ENCODE measurements around the gene ZNF654. TPM values are rescaled to one million over a fixed set of nuclear protein-coding genes. Genes with fewer than 3 reads are reported as not detected.

The ZNF654 gene
- total and polyA plus RNA-seq, 2 experiments from 2014 or later: 14.3 to 15.8 TPM

DNA sequence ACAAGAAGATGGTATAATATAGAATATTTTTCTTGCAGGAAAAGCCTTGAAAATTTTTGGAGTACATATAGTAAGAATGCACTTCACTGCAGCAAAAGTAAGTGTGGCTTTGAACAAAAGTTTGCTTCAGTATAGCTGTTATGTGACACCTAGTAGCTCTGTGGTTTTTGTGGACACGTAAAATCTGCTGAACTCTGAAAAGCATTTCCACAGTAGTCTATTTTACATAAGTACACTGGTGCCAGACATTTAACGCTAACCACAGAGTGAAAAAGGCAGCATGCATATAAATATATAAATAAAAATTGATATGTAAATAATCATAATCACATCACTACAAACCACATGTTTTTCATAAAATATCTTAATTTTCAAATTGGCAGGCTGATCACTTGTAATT is 40.0 kb upstream of the ZNF654 start:
- no peaks in the 10 kb centered on the region for H3K27me3 ChIP-seq (replicated peaks; ENCODE audit: insufficient read depth)
- no peaks in the 10 kb centered on the region for H3K79me2 ChIP-seq (ENCODE audit: insufficient read depth)
- H4K20me1 ChIP-seq (ENCODE audit: insufficient read depth): no peaks in the 10 kb centered on the region
- H3K9me3 ChIP-seq (ENCODE audit: low read depth): no peaks in the 10 kb centered on the region
- H3K36me3 ChIP-seq (ENCODE audit: low read depth): no peaks in the 10 kb centered on the region
- H3K27ac ChIP-seq: no peak overlapping the region
- no peaks in the 10 kb centered on the region for H3K9me2 ChIP-seq (ENCODE audit: insufficient read depth)
- H3F3A ChIP-seq (ENCODE audit: insufficient read depth): no peaks in the 10 kb centered on the region
- no peak overlapping the region for H2AFZ ChIP-seq
- no peaks in the 10 kb centered on the region for H3K4me1 ChIP-seq (ENCODE audit: insufficient read depth)
- in situ Hi-C loops (cut with MboI): no loop called here
- no peak overlapping the region for H3K4me3 ChIP-seq
- H3K9ac ChIP-seq: no peak overlapping the region
- WGBS, 2 experiments (ENCODE audit: low coverage in 1 of 2, low lambda C conversion rate in 2 of 2, missing lambda C conversion rate in 2 of 2): 27 to 41% methylated on average over 2 of the region's 2 CpGs
- DNase-seq: no peak
- TF ChIP-seq EZH2phosphoT487 (IDR thresholded peaks at IDR 0.05; ENCODE audit: insufficient read depth, low read depth) (no peak), EZH2 (IDR thresholded peaks at IDR 0.05; ENCODE audit: insufficient read depth, poor library complexity, severe bottlenecking) (no peak)
- H3K4me2 ChIP-seq (ENCODE audit: unreplicated experiment): no peak overlapping the region

DNA sequence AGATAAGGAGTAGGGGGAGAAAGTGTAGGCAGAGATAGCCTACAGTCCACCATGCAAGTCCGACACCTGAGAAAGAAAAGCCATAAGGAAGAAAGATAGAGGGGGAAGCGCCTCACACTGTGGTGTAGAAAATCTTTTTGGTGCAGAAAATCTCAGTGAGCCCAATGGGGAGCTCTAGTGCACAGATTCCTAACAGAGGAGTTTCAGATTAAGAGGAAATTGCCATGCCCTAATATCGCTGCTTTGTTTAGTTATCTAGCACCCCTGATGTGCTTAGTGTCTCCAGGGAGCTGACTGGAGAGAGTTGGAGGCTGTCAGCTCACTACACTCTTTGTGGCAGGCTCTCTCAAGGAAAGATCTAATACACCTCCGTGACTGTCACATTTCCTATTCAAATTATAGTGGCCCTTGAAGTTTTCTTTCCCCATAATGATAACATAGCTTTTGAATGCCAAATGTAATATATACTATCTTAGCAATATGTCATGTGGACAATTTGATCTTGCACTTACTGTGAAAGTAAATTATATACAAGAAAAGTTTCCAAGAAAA is 34.0 kb upstream of the ZNF654 start:
- Histone ChIP-seq H3K27ac (no peak overlapping the region), H3K9me3 (ENCODE audit: low read depth) (no peaks in the 10 kb centered on the region), H3K4me2 (ENCODE audit: unreplicated experiment) (no peak overlapping the region), H3K4me1 (ENCODE audit: insufficient read depth) (no peaks in the 10 kb centered on the region), H3K9ac (no peak overlapping the region), H4K20me1 (ENCODE audit: insufficient read depth) (no peaks in the 10 kb centered on the region), H3K27me3 (replicated peaks; ENCODE audit: insufficient read depth) (no peaks in the 10 kb centered on the region), H3K36me3 (ENCODE audit: low read depth) (no peaks in the 10 kb centered on the region), H3K4me3 (no peak overlapping the region), H2AFZ (no peak overlapping the region), H3F3A (ENCODE audit: insufficient read depth) (no peaks in the 10 kb centered on the region), H3K9me2 (ENCODE audit: insufficient read depth) (no peaks in the 10 kb centered on the region), H3K79me2 (ENCODE audit: insufficient read depth) (no peaks in the 10 kb centered on the region)
- no peak for DNase-seq
- 65 to 73% methylated on average over 4 of the region's 4 CpGs for WGBS, 2 experiments (ENCODE audit: low coverage in 1 of 2, low lambda C conversion rate in 2 of 2, missing lambda C conversion rate in 2 of 2)
- in situ Hi-C loops (cut with MboI): loop anchor here (25.0 kb wide), 1 partner anchor 1238 kb away; no protein-coding TSS in a partner anchor
- no peak for TF ChIP-seq EZH2 (IDR thresholded peaks at IDR 0.05; ENCODE audit: insufficient read depth, poor library complexity, severe bottlenecking)
- TF ChIP-seq EZH2phosphoT487 (IDR thresholded peaks at IDR 0.05; ENCODE audit: insufficient read depth, low read depth): no peak

DNA sequence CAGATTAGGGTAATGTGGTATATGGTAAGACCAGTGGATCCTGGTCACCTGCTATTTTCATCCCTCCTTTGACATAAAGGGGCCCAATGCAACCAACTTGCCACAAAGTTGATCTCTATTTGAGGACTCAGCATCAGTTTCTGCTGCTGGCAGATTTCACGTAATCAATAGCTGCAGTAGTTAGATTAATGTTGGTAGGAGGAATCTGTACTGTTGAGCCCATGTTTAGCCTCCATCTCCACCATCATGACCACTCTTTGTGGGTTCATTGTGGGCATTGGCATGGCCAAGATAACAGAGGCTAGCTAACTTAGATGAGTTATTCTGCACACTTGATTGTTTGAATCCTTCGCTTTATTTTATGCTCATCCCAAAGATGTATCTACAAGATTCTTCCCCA is 30.2 kb upstream of the ZNF654 start:
- no peaks in the 10 kb centered on the region for H3K36me3 ChIP-seq (ENCODE audit: low read depth)
- no peak overlapping the region for H2AFZ ChIP-seq
- in situ Hi-C loops (cut with MboI): loop anchor here (25.0 kb wide), 1 partner anchor 1242 kb away; no protein-coding TSS in a partner anchor
- no peak overlapping the region for H3K9ac ChIP-seq
- H3K4me2 ChIP-seq (ENCODE audit: unreplicated experiment): no peak overlapping the region
- H3K4me3 ChIP-seq: no peak overlapping the region
- no peaks in the 10 kb centered on the region for H3K27me3 ChIP-seq (replicated peaks; ENCODE audit: insufficient read depth)
- peaks cover 16% of the 10 kb centered on the region for H3K4me1 ChIP-seq (ENCODE audit: insufficient read depth)
- H3K9me2 ChIP-seq (ENCODE audit: insufficient read depth): no peaks in the 10 kb centered on the region
- H3F3A ChIP-seq (ENCODE audit: insufficient read depth): no peaks in the 10 kb centered on the region
- no peaks in the 10 kb centered on the region for H4K20me1 ChIP-seq (ENCODE audit: insufficient read depth)
- no peak for DNase-seq
- no peaks in the 10 kb centered on the region for H3K9me3 ChIP-seq (ENCODE audit: low read depth)
- 88 to 97% methylated on average over 2 of the region's 2 CpGs for WGBS, 2 experiments (ENCODE audit: low coverage in 1 of 2, low lambda C conversion rate in 2 of 2, missing lambda C conversion rate in 2 of 2)
- H3K27ac ChIP-seq: no peak overlapping the region
- no peaks in the 10 kb centered on the region for H3K79me2 ChIP-seq (ENCODE audit: insufficient read depth)
- TF ChIP-seq EZH2 (IDR thresholded peaks at IDR 0.05; ENCODE audit: insufficient read depth, poor library complexity, severe bottlenecking) (no peak), EZH2phosphoT487 (IDR thresholded peaks at IDR 0.05; ENCODE audit: insufficient read depth, low read depth) (no peak)

DNA sequence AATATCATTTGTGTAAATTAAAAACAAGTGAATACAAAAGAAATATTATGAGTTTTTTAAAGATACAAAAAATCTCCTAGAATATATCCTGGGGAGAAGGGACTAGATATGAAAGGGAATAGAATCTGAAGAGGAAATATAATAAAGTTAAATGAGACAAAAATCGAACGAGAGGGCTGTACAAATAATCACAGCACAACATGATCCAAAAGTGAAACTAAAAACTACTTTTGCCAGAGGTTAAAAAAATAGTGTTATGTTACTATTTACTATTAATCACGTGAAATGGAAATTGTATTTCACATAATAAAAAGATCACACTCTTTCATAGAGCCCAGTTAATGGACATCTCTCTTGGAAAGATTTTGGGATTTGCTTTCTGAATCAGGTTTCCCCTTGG is 28.8 kb upstream of the ZNF654 start:
- Histone ChIP-seq H3K9me3 (ENCODE audit: low read depth) (no peaks in the 10 kb centered on the region), H3K27me3 (replicated peaks; ENCODE audit: insufficient read depth) (no peaks in the 10 kb centered on the region), H3K4me3 (peak overlapping the region; percentile 53), H3K4me2 (ENCODE audit: unreplicated experiment) (peak overlapping the region; percentile 75), H3K9ac (peak overlapping the region; percentile 54), H4K20me1 (ENCODE audit: insufficient read depth) (no peaks in the 10 kb centered on the region), H3F3A (ENCODE audit: insufficient read depth) (no peaks in the 10 kb centered on the region), H3K36me3 (ENCODE audit: low read depth) (no peaks in the 10 kb centered on the region), H3K27ac (no peak overlapping the region), H3K4me1 (ENCODE audit: insufficient read depth) (peaks cover 16% of the 10 kb centered on the region), H2AFZ (peak overlapping the region; percentile 81), H3K79me2 (ENCODE audit: insufficient read depth) (no peaks in the 10 kb centered on the region), H3K9me2 (ENCODE audit: insufficient read depth) (no peaks in the 10 kb centered on the region)
- in situ Hi-C loops (cut with MboI): loop anchor here (25.0 kb wide), 1 partner anchor 1243 kb away; no protein-coding TSS in a partner anchor
- TF ChIP-seq EZH2phosphoT487 (IDR thresholded peaks at IDR 0.05; ENCODE audit: insufficient read depth, low read depth) (no peak), EZH2 (IDR thresholded peaks at IDR 0.05; ENCODE audit: insufficient read depth, poor library complexity, severe bottlenecking) (no peak)
- peak; percentile 17 for DNase-seq
- WGBS, 2 experiments (ENCODE audit: low coverage in 1 of 2, low lambda C conversion rate in 2 of 2, missing lambda C conversion rate in 2 of 2): 55 to 68% methylated on average over 3 of the region's 3 CpGs

Data from GM23248 (cell line).